ENCODE results near the gene JPH3. TPM values are rescaled to one million over a fixed set of nuclear protein-coding genes. Genes with fewer than 3 reads are reported as not detected.

The JPH3 gene
- polyA plus RNA-seq, 1 donor from 2014 or later = 22.2 TPM

DNA sequence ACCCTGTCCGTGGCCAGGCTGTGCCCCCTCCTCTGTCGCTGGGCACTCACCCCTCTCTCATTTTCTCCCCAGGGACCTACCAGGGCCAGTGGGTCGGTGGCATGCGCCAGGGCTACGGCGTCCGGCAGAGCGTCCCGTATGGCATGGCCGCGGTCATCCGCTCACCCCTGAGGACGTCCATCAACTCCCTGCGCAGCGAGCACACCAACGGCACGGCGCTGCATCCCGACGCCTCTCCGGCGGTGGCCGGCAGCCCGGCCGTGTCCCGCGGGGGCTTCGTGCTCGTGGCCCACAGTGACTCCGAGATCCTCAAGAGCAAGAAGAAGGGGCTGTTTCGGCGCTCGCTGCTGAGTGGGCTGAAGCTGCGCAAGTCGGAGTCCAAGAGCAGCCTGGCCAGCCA is 41.9 kb downstream of the JPH3 start:
- peaks cover 5% of the 10 kb centered on the region for H3K9me3 ChIP-seq (ENCODE audit: low read length)
- H3K27ac ChIP-seq (ENCODE audit: low read length) = no peak overlapping the region
- H3K9me2 ChIP-seq (ENCODE audit: insufficient read depth, low read length) = no peaks in the 10 kb centered on the region
- no peak overlapping the region for H3K4me2 ChIP-seq (ENCODE audit: low read length)
- no peak overlapping the region for H2AFZ ChIP-seq (ENCODE audit: low read depth, low read length)
- no peaks in the 10 kb centered on the region for H3F3A ChIP-seq (ENCODE audit: insufficient read depth, low read length, poor library complexity, severe bottlenecking)
- peaks cover 11% of the 10 kb centered on the region for H3K36me3 ChIP-seq (ENCODE audit: insufficient read depth, low read length)
- no peaks in the 10 kb centered on the region for H3K27me3 ChIP-seq (ENCODE audit: insufficient read depth, low read depth, low read length)
- no peaks in the 10 kb centered on the region for H3K79me2 ChIP-seq (replicated peaks; ENCODE audit: insufficient read depth, low read length)
- H3K4me3 ChIP-seq (ENCODE audit: low read length) = no peak overlapping the region
- no peak overlapping the region for H3K9ac ChIP-seq (ENCODE audit: low read length)
- TF ChIP-seq POLR2AphosphoS5 (IDR thresholded peaks at IDR 0.05) (no peak), EZH2 (IDR thresholded peaks at IDR 0.05; ENCODE audit: borderline replicate concordance, insufficient read depth, low read length, poor library complexity, severe bottlenecking) (no peak), REST (IDR thresholded peaks at IDR 0.05; ENCODE audit: borderline replicate concordance) (no peak), MXI1 (conservative IDR thresholded peaks at IDR 0.05; ENCODE audit: poor library complexity, severe bottlenecking) (no peak), RAD21 (conservative IDR thresholded peaks at IDR 0.05) (no peak), TAF1 (IDR thresholded peaks at IDR 0.05; ENCODE audit: low read depth) (no peak), EP300 (conservative IDR thresholded peaks at IDR 0.05; ENCODE audit: poor library complexity, severe bottlenecking) (no peak), SMC3 (conservative IDR thresholded peaks at IDR 0.05; ENCODE audit: poor library complexity) (no peak)
- TF ChIP-seq, protein P1, sequence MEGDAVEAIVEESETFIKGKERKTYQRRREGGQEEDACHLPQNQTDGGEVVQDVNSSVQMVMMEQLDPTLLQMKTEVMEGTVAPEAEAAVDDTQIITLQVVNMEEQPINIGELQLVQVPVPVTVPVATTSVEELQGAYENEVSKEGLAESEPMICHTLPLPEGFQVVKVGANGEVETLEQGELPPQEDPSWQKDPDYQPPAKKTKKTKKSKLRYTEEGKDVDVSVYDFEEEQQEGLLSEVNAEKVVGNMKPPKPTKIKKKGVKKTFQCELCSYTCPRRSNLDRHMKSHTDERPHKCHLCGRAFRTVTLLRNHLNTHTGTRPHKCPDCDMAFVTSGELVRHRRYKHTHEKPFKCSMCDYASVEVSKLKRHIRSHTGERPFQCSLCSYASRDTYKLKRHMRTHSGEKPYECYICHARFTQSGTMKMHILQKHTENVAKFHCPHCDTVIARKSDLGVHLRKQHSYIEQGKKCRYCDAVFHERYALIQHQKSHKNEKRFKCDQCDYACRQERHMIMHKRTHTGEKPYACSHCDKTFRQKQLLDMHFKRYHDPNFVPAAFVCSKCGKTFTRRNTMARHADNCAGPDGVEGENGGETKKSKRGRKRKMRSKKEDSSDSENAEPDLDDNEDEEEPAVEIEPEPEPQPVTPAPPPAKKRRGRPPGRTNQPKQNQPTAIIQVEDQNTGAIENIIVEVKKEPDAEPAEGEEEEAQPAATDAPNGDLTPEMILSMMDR (IDR thresholded peaks at IDR 0.05; ENCODE audit: poor library complexity, severe bottlenecking) = no peak
- no peaks in the 10 kb centered on the region for H4K20me1 ChIP-seq (ENCODE audit: insufficient read depth)

- Histone ChIP-seq H2AFZ (ENCODE audit: low read depth, low read length) (no peak overlapping the region), H3K4me2 (ENCODE audit: low read length) (no peak overlapping the region), H3F3A (ENCODE audit: insufficient read depth, low read length, poor library complexity, severe bottlenecking) (no peaks in the 10 kb centered on the region), H3K27ac (ENCODE audit: low read length) (no peak overlapping the region), H3K9me2 (ENCODE audit: insufficient read depth, low read length) (no peaks in the 10 kb centered on the region), H4K20me1 (ENCODE audit: insufficient read depth) (no peaks in the 10 kb centered on the region), H3K4me3 (ENCODE audit: low read length) (no peak overlapping the region), H3K9ac (ENCODE audit: low read length) (no peak overlapping the region), H3K27me3 (ENCODE audit: insufficient read depth, low read depth, low read length) (no peaks in the 10 kb centered on the region), H3K36me3 (ENCODE audit: insufficient read depth, low read length) (peaks cover 11% of the 10 kb centered on the region), H3K79me2 (replicated peaks; ENCODE audit: insufficient read depth, low read length) (no peaks in the 10 kb centered on the region), H3K9me3 (ENCODE audit: low read length) (peaks cover 5% of the 10 kb centered on the region)
- TF ChIP-seq RAD21 (conservative IDR thresholded peaks at IDR 0.05) (no peak), MXI1 (conservative IDR thresholded peaks at IDR 0.05; ENCODE audit: poor library complexity, severe bottlenecking) (no peak), SMC3 (conservative IDR thresholded peaks at IDR 0.05; ENCODE audit: poor library complexity) (no peak), TAF1 (IDR thresholded peaks at IDR 0.05; ENCODE audit: low read depth) (no peak), POLR2AphosphoS5 (IDR thresholded peaks at IDR 0.05) (no peak)
These were observed 42.3 kb downstream of the JPH3 start for GRCh38 chr16:87644596-87644995.
